ENCODE measurements around the gene EXD2.
"Not testable (repeated sequence)": the region's sequence is repeated elsewhere in the genome, so short reads cannot be mapped to it uniquely, and the experiment has no call there.

EXD2 gene

GRCh38 chr14:69287098-69288010 is 96.1 kb downstream of the EXD2 start:
- FAIRE-seq (no peak), DNase-seq (ENCODE audit: insufficient read length, low spot score) (no peak)
- no peak for TF ChIP-seq CTCF (IDR thresholded peaks at IDR 0.05; ENCODE audit: insufficient read depth, missing control alignments)

DNA sequence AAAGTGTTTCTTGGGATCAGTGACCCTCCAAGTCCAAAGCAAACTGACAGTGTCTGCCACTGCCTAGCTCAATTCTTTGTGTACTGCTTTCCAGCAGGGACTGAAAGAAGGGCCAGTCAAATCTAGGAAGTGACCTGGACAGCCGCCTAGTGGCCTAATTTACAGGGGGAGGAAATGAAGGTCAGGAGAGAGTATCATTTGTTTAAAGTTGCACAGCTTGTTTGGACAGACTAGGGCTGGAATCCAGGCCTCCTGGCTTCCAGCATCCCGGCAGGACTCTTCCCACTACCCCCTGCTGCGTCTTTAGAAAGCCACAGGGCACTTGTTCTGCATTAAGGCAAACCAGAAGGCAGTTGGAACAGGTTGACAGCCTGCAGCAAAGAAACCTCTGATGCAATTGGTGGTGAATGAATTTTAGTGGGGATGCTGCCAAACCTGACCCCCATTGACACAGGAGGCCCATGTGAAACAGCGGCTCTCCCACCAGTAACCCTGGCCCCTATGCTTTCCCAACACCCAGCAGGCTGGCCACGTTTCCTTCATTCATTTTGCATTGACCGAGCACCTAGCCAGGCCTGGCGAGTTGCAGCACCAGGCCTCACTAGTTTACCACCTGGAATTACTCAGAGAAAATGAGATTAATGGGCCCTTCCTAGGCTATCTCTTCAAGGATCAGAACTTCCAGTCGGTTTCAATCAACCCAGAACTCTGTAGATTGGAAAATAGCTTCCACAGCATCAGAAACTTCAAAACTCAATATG is 96.9 kb downstream of the EXD2 start:
- FAIRE-seq (no peak), DNase-seq (ENCODE audit: insufficient read length, low spot score) (no peak)
- TF ChIP-seq CTCF (IDR thresholded peaks at IDR 0.05; ENCODE audit: insufficient read depth, missing control alignments): no peak

GRCh38 chr14:69288956-69289705 is 97.8 kb downstream of the EXD2 start:
- TF ChIP-seq CTCF (IDR thresholded peaks at IDR 0.05; ENCODE audit: insufficient read depth, missing control alignments): no peak
- FAIRE-seq: no peak
- no peak for DNase-seq (ENCODE audit: insufficient read length, low spot score)

DNA sequence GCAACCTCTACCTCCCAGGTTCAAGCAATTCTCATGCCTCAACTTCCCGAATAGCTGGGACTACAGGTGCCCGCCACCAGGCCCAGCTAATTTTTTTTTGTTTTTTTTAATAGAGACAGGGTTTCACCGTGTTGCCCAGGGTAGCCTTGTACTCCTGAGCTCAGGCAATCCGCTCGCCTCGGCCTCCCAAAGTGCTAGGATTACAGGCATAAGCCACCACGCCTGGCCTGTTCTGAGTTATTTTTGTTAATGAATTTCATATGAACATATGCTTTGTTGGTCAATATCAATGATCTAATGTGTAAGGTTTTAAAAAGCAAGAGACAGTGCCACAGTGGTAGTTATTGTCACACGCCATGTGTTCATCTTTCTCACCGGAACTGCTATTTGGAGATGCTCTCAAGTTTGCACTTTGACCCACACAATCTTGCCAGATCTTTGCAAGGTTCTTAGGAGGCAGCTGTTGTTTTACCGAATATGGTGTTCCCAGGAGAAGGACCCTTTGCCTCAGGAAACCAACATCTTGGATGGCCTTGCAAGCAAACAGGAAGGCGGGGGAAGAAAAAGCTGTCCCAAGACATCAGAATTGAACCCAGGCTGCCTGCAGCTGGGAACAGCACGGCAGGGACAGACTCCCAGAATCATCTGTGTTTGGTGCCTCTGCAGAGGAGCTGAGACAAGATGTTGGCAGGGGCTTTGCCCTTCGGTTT is 98.7 kb downstream of the EXD2 start:
- no peak for FAIRE-seq
- no peak for TF ChIP-seq CTCF (IDR thresholded peaks at IDR 0.05; ENCODE audit: insufficient read depth, missing control alignments)
- DNase-seq (ENCODE audit: insufficient read length, low spot score): no peak

DNA sequence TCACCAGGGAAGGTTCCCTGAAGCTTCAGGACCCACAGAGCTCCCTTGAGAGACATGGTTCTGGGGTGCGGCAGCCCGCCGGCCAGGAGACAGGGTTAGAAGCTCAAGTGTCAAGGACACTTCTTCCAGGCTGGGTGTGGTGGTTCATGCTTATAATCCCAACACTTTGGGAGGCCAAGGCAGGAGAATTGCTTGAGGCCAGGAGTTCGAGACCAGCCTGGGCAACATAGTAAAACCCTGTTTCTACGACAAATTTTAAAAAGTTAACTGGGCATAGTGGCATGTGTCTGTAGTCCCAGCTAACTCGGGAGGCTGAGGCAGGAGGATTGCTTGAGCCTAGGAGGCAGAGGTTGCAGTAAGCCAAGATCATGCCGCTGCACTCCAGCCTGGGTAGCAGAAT is 99.6 kb downstream of the EXD2 start:
- FAIRE-seq; DNase-seq (ENCODE audit: insufficient read length, low spot score): not testable (repeated sequence)

DNA sequence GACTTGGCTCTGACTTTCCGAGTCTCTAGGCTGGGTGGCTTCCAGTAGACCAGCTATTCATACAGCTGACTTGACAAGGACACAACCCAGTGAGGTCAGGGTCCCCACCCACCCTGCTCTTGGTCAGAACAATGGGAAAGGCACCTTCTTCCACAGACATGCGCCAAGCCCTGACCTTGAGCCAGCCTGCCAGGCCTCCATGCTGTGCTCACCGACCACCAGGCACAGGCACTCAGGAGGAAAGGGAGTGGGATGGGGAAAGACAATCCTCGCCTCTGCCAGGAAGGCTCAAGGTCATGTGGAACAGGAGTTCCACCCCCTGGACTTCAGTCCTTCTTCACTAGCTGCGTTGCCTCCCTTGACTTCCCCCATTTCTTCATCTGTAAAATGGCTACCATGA is 100.1 kb downstream of the EXD2 start:
- no peak for TF ChIP-seq CTCF (IDR thresholded peaks at IDR 0.05; ENCODE audit: insufficient read depth, missing control alignments)
- DNase-seq (ENCODE audit: insufficient read length, low spot score): no peak
- no peak for FAIRE-seq
